BLaER1 (cell line): Measurements from ENCODE around the gene FAM200B.

Experiments
- H3K27ac ChIP-seq: shearing (Covaris generic); formaldehyde crosslinking; 2 replicates; pipeline ENCODE4 v1.8.1; 2022
- H3K27me3 ChIP-seq: shearing (Covaris generic); formaldehyde crosslinking; 2 replicates; pipeline ENCODE4 v1.8.1; 2022
- H3K36me3 ChIP-seq: shearing (Covaris generic); formaldehyde crosslinking; 2 replicates; pipeline ENCODE4 v1.8.1; 2022
- H3K4me1 ChIP-seq: shearing (Covaris generic); formaldehyde crosslinking; 2 replicates; pipeline ENCODE4 v1.8.1; 2022
- H3K4me2 ChIP-seq: shearing (Covaris generic); formaldehyde crosslinking; 2 replicates; pipeline ENCODE4 v1.8.1; 2022
- H3K4me3 ChIP-seq: shearing (Covaris generic); formaldehyde crosslinking; 2 replicates; pipeline ENCODE4 v1.8.1; 2022
- H3K9ac ChIP-seq: shearing (Covaris generic); formaldehyde crosslinking; 2 replicates; pipeline ENCODE4 v1.8.1; 2022
- H3K9me3 ChIP-seq: shearing (Covaris generic); formaldehyde crosslinking; 2 replicates; pipeline ENCODE4 v1.8.1; 2022
- H4K20me1 ChIP-seq: shearing (Covaris generic); formaldehyde crosslinking; 2 replicates; pipeline ENCODE4 v1.8.1; 2022
- Cebpa-rat ChIP-seq: shearing (Covaris generic); IDR thresholded peaks from 2 replicates; pipeline ENCODE4 v1.8.1; 2022

FAM200B gene

GRCh38 chr4:15691346-15692135 lies 9.9 kb downstream of the FAM200B start:
- peaks cover 11% of the 10 kb centered on the region for H3K4me1 ChIP-seq
- no peaks in the 10 kb centered on the region for H3K27me3 ChIP-seq
- no peak overlapping the region for H3K4me3 ChIP-seq
- peak overlapping the region; percentile 44 for H3K4me2 ChIP-seq
- H3K9ac ChIP-seq, result no peak overlapping the region
- TF ChIP-seq Cebpa-rat, result no peak
- peaks cover 21% of the 10 kb centered on the region for H3K36me3 ChIP-seq
- H3K27ac ChIP-seq, result no peak overlapping the region
- no peaks in the 10 kb centered on the region for H4K20me1 ChIP-seq
- H3K9me3 ChIP-seq, result 0 out of 2 replicates have a peak, but pooled peaks cover 4% of the 10 kb centered on the region

GRCh38 chr4:15692602-15693001 lies 11.0 kb downstream of the FAM200B start:
- H3K4me2 ChIP-seq, result no peak overlapping the region
- no peaks in the 10 kb centered on the region for H4K20me1 ChIP-seq
- no peak overlapping the region for H3K9ac ChIP-seq
- peaks cover 11% of the 10 kb centered on the region for H3K4me1 ChIP-seq
- peaks cover 12% of the 10 kb centered on the region; the same call in 1 of the 2 replicates for H3K36me3 ChIP-seq
- no peak overlapping the region for H3K4me3 ChIP-seq
- TF ChIP-seq Cebpa-rat, result no peak
- H3K27me3 ChIP-seq, result no peaks in the 10 kb centered on the region
- H3K27ac ChIP-seq, result no peak overlapping the region
- H3K9me3 ChIP-seq, result 0 out of 2 replicates have a peak, but pooled peaks cover 5% of the 10 kb centered on the region

GRCh38 chr4:15694431-15694830 lies 12.8 kb downstream of the FAM200B start:
- H3K9me3 ChIP-seq, result peaks cover 18% of the 10 kb centered on the region; the same call in 1 of the 2 replicates
- H3K4me1 ChIP-seq, result peaks cover 11% of the 10 kb centered on the region
- H3K4me2 ChIP-seq, result no peak overlapping the region
- H4K20me1 ChIP-seq, result no peaks in the 10 kb centered on the region
- no peaks in the 10 kb centered on the region for H3K27me3 ChIP-seq
- no peak overlapping the region for H3K9ac ChIP-seq
- TF ChIP-seq Cebpa-rat, result no peak
- H3K27ac ChIP-seq, result no peak overlapping the region
- H3K36me3 ChIP-seq, result 0 out of 2 replicates have a peak, but pooled peaks cover 2% of the 10 kb centered on the region
- H3K4me3 ChIP-seq, result no peak overlapping the region

DNA sequence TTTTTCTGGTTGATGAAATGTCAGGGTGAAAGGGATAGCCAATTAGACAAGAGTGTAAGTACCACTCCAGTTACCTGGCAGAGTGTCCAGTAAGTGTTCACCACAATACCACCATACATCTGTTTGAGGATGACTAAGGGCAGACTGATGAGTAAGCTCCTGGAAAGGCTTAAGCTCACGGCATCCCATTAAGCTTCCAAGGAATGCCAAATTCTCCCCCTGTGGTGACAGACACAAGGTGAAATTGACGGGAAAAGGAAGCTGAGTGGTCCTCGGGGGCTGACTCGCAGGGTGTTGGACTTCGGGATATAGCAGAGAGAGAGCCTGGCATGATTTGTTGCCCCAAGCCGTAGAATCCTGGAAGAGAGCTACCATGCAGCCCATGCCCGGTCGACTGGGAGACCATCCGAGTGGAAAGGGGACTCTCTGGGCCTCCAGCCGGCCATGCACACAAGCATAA lies 13.6 kb downstream of the FAM200B start:
- peaks cover 27% of the 10 kb centered on the region; the same call in 1 of the 2 replicates for H3K9me3 ChIP-seq
- peaks cover 11% of the 10 kb centered on the region for H3K4me1 ChIP-seq
- no peak overlapping the region for H3K4me2 ChIP-seq
- no peaks in the 10 kb centered on the region for H3K27me3 ChIP-seq
- no peaks in the 10 kb centered on the region for H3K36me3 ChIP-seq
- no peak overlapping the region for H3K4me3 ChIP-seq
- H3K9ac ChIP-seq, result no peak overlapping the region
- H4K20me1 ChIP-seq, result no peaks in the 10 kb centered on the region
- H3K27ac ChIP-seq, result no peak overlapping the region
- TF ChIP-seq Cebpa-rat, result no peak

- H3K4me3 ChIP-seq, result no peak overlapping the region
- no peak overlapping the region for H3K9ac ChIP-seq
- no peak overlapping the region for H3K4me2 ChIP-seq
- H3K27me3 ChIP-seq, result no peaks in the 10 kb centered on the region
- H3K27ac ChIP-seq, result no peak overlapping the region
- TF ChIP-seq Cebpa-rat, result no peak
- H4K20me1 ChIP-seq, result no peaks in the 10 kb centered on the region
- H3K4me1 ChIP-seq, result peaks cover 11% of the 10 kb centered on the region
- H3K9me3 ChIP-seq, result peaks cover 28% of the 10 kb centered on the region; the same call in 1 of the 2 replicates
- H3K36me3 ChIP-seq, result no peaks in the 10 kb centered on the region
These were observed 14.1 kb downstream of the FAM200B start for GRCh38 chr4:15695729-15696128.

DNA sequence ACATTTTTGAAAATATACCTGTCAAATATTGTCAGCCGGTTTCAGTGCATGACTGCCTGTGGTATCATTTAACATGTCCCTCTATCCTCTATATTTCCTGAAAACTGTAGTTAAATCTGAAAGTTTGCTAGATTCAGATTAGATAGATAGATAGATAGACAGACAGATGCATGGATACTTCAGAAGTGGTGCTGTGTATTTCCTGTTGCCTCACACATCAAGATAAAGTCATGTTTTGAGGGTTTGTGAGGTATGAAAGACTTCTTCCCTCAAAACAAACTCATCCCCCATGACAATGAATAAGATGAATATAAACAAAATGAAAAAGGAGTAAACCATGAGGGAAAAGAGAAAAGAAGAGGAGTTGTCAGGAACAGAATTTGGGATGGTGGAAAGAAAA lies 15.2 kb downstream of the FAM200B start:
- no peak overlapping the region for H3K4me2 ChIP-seq
- H3K9me3 ChIP-seq, result peaks cover 34% of the 10 kb centered on the region; the same call in 1 of the 2 replicates
- no peak overlapping the region for H3K4me3 ChIP-seq
- no peaks in the 10 kb centered on the region for H3K36me3 ChIP-seq
- no peaks in the 10 kb centered on the region for H4K20me1 ChIP-seq
- TF ChIP-seq Cebpa-rat, result no peak
- no peak overlapping the region for H3K9ac ChIP-seq
- H3K27ac ChIP-seq, result no peak overlapping the region
- H3K4me1 ChIP-seq, result peaks cover 1% of the 10 kb centered on the region
- H3K27me3 ChIP-seq, result no peaks in the 10 kb centered on the region

GRCh38 chr4:15702941-15703403 lies 21.3 kb downstream of the FAM200B start, which contains the start of gene BST1:
Gene BST1 (plus strand): TSS chr4:15703065. CDS start chr4:15703145, 80 bp downstream.
- peak within 1 kb of the TSS; percentile 54 for H3K4me3 ChIP-seq

DNA sequence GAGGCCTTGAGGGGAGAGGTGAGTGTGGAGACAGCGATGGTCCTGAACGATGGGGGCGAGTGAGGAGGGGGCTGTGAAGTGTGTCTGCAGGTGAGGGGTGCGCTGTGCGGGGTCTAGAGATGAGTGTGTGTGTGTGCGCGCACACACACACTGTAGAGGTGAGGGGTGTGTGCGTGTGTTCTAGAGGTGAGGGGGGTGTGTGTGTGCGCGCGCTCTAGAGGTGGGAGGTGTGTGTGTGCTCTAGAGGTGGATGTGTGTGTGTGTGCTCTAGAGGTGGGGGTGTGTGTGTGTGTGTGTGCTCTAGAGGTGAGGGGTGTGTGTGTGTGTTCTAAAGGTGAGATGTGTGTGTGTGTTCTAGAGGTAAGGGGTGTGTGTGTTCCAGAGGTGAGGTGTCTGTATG lies 21.8 kb downstream of the FAM200B start:
- no peak overlapping the region; the same call in 1 of the 2 replicates for H3K4me2 ChIP-seq

More at GRCh38 chr4:15702941-15703403, 21.3 kb downstream of the FAM200B start, which contains the start of gene BST1:
- H3K27ac ChIP-seq, result no peak within 1 kb of the TSS
- no peak within 1 kb of the TSS for H3K9ac ChIP-seq
- H4K20me1 ChIP-seq, result no peaks in the 10 kb centered on the region
- no peak for TF ChIP-seq Cebpa-rat
- peak within 1 kb of the TSS; percentile 52 for H3K4me2 ChIP-seq
- H3K4me1 ChIP-seq, result peaks cover 15% of the 10 kb centered on the region
- no peaks in the 10 kb centered on the region for H3K36me3 ChIP-seq
- peaks cover 41% of the 10 kb centered on the region; the same call in 1 of the 2 replicates for H3K9me3 ChIP-seq
- peaks cover 8% of the 10 kb centered on the region; the same call in 1 of the 2 replicates for H3K27me3 ChIP-seq

GRCh38 chr4:15704129-15704528 lies 22.5 kb downstream of the FAM200B start:
- no peak overlapping the region for H3K4me3 ChIP-seq
- H3K36me3 ChIP-seq, result no peaks in the 10 kb centered on the region
- H3K4me1 ChIP-seq, result peaks cover 15% of the 10 kb centered on the region
- no peak overlapping the region for H3K9ac ChIP-seq
- no peak overlapping the region for H3K4me2 ChIP-seq
- peaks cover 34% of the 10 kb centered on the region; the same call in 1 of the 2 replicates for H3K9me3 ChIP-seq
- TF ChIP-seq Cebpa-rat, result no peak
- H3K27me3 ChIP-seq, result peaks cover 8% of the 10 kb centered on the region; the same call in 1 of the 2 replicates
- no peaks in the 10 kb centered on the region for H4K20me1 ChIP-seq
- no peak overlapping the region for H3K27ac ChIP-seq

More for the DNA sequence above, 21.8 kb downstream of the FAM200B start:
- no peak overlapping the region for H3K9ac ChIP-seq
- TF ChIP-seq Cebpa-rat, result no peak
- H3K4me1 ChIP-seq, result peaks cover 15% of the 10 kb centered on the region
- H3K27ac ChIP-seq, result no peak overlapping the region
- peaks cover 8% of the 10 kb centered on the region; the same call in 1 of the 2 replicates for H3K27me3 ChIP-seq
- no peaks in the 10 kb centered on the region for H3K36me3 ChIP-seq
- peak overlapping the region; percentile 54 for H3K4me3 ChIP-seq
- H4K20me1 ChIP-seq, result no peaks in the 10 kb centered on the region
- peaks cover 37% of the 10 kb centered on the region; the same call in 1 of the 2 replicates for H3K9me3 ChIP-seq
